Gastrocnemius medialis (tissue), 4 donors: Measurements from ENCODE around the gene WASHC3.

Source experiments
- CTCF ChIP-seq, 5 experiments: fragments of 450-650 bp in 3 of 5; fragments of 200-600 bp in 2 of 5; sonication (generic) in 2 of 5; IDR thresholded peaks in 4 of 5; conservative IDR thresholded peaks in 1 of 5; 1 replicate in 4 of 5; 2 replicates in 1 of 5; pipeline ENCODE4 v1.5.1; 2016 to 2019; ENCODE audit warnings: antibody characterized with exemption in 5 of 5, mild to moderate bottlenecking in 3 of 5, moderate library complexity in 3 of 5
- POLR2A ChIP-seq, 2 donors: fragments of 450-650 bp; IDR thresholded peaks; one replicate each; pipeline ENCODE4 v1.6.1; 2017; ENCODE audit warnings: antibody characterized with exemption in 2 of 2, mild to moderate bottlenecking in 2 of 2, moderate library complexity in 2 of 2

- no peak for TF ChIP-seq CTCF (IDR thresholded peaks at IDR 0.05 in 4 of 5, conservative IDR thresholded peaks at IDR 0.05 in 1 of 5)
- TF ChIP-seq POLR2A (IDR thresholded peaks at IDR 0.05), result no peak
These were observed 46.2 kb upstream of the WASHC3 start for GRCh38 chr12:102107970-102108369.
